ENCODE data around the gene FGD2. TPM values are rescaled to one million over a fixed set of nuclear protein-coding genes. Genes with fewer than 3 reads are reported as not detected.

Gene FGD2
- total RNA-seq, 4 donors from 2014 or later = 2.5 to 292 (median 34.9) TPM

GRCh38 chr6:37020381-37020780 lies 14.9 kb downstream of the FGD2 start:
- Histone ChIP-seq H3K4me3 (no peak overlapping the region), H3K9me3 (no peaks in the 10 kb centered on the region), H3K4me1 (peaks cover 0 to 10% (median 1%) of the 10 kb centered on the region in 4 donors), H3K36me3 (no peaks in the 10 kb centered on the region), H3K27ac (no peak overlapping the region), H3K27me3 (no peaks in the 10 kb centered on the region)
- DNase-seq = peak in 2 of 3 donors; percentile 69 to 72
- no peak for TF ChIP-seq CTCF (IDR thresholded peaks at IDR 0.05)
- no peak for TF ChIP-seq POLR2A (IDR thresholded peaks at IDR 0.05)

- no peaks in the 10 kb centered on the region for H3K36me3 ChIP-seq
- H3K27ac ChIP-seq = no peak overlapping the region
- H3K27me3 ChIP-seq = no peaks in the 10 kb centered on the region
- H3K9me3 ChIP-seq = no peaks in the 10 kb centered on the region
- DNase-seq = no peak
- H3K4me1 ChIP-seq = peaks cover 0 to 10% (median 1%) of the 10 kb centered on the region in 4 donors
- H3K4me3 ChIP-seq = no peak overlapping the region
- TF ChIP-seq POLR2A (IDR thresholded peaks at IDR 0.05) (no peak), CTCF (IDR thresholded peaks at IDR 0.05) (no peak)
Measured at GRCh38 chr6:37020812-37021211, 15.4 kb downstream of the FGD2 start.

GRCh38 chr6:37021356-37022129 lies 16.1 kb downstream of the FGD2 start:
- peak in 2 of 3 donors; percentile 41 to 65 for DNase-seq
- Histone ChIP-seq H3K4me3 (no peak overlapping the region), H3K27me3 (no peaks in the 10 kb centered on the region), H3K4me1 (peaks cover 0 to 10% (median 1%) of the 10 kb centered on the region in 4 donors), H3K9me3 (no peaks in the 10 kb centered on the region), H3K27ac (no peak overlapping the region), H3K36me3 (no peaks in the 10 kb centered on the region)
- TF ChIP-seq CTCF (IDR thresholded peaks at IDR 0.05) (peak in 3 of 6 experiments; percentile 29 to 43 (median 30)), POLR2A (IDR thresholded peaks at IDR 0.05) (no peak)

GRCh38 chr6:37022135-37022863 lies 16.8 kb downstream of the FGD2 start:
- no peak for DNase-seq
- Histone ChIP-seq H3K27ac (no peak overlapping the region), H3K4me1 (peaks cover 0 to 10% (median 1%) of the 10 kb centered on the region in 4 donors), H3K36me3 (no peaks in the 10 kb centered on the region), H3K9me3 (no peaks in the 10 kb centered on the region), H3K27me3 (no peaks in the 10 kb centered on the region), H3K4me3 (no peak overlapping the region)
- TF ChIP-seq CTCF (IDR thresholded peaks at IDR 0.05) = no peak
- TF ChIP-seq POLR2A (IDR thresholded peaks at IDR 0.05) = no peak

GRCh38 chr6:37024656-37025337 lies 19.3 kb downstream of the FGD2 start:
- no peaks in the 10 kb centered on the region for H3K4me1 ChIP-seq
- no peak overlapping the region for H3K27ac ChIP-seq
- H3K9me3 ChIP-seq = no peaks in the 10 kb centered on the region
- no peak overlapping the region for H3K4me3 ChIP-seq
- no peak for TF ChIP-seq POLR2A (IDR thresholded peaks at IDR 0.05)
- no peak for TF ChIP-seq CTCF (IDR thresholded peaks at IDR 0.05)
- H3K27me3 ChIP-seq = no peaks in the 10 kb centered on the region
- DNase-seq = no peak
- H3K36me3 ChIP-seq = no peaks in the 10 kb centered on the region
